HG03442 (cell line): ENCODE data around the gene ACAA1.
"Not testable (repeated sequence)": the region's sequence is repeated elsewhere in the genome, so short reads cannot be mapped to it uniquely, and the experiment has no call there.

Experiments used
- ATAC-seq: cut with Tn5 transposase; IDR thresholded peaks from one replicate; pipeline ENCODE4 v1.9.1; 2021; ENCODE audit warnings: mild to moderate bottlenecking, moderate library complexity; ENCODE audit not compliant: unreplicated experiment

The ACAA1 gene

GRCh38 chr3:38136393-38136776, 542 bp downstream of the ACAA1 start:
- ATAC-seq: no peak

- not testable (repeated sequence) for ATAC-seq
These were observed 1.2 kb downstream of the ACAA1 start for GRCh38 chr3:38135621-38136277.

DNA sequence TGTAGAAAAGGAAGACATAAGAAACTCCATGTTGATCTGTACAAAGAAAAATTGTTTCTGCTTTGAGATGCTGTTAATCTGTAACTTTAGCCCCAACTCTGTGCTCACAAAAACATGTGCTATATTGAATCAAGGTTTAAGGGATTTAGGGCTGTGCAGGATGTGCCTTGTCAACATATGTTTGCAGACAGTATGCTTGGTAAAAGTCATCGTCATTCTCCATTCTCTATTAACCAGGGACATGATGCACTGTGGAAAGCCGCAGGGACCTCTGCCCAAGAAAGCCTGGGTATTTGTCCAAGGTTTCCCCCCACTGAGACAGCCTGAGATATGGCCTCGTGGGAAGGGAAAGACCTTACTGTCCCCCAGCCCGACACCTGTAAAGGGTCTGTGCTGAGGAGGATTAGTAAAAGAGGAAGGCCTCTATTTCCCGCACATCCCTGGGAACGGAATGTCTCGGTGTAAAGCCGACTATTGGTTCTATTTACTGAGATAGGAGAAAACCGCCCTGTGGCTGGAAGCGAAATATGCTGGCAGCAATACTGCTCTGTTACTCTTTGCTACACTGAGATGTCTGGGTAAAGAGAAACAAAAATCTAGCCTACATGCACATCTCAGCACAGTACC, 2.3 kb downstream of the ACAA1 start:
- not testable (repeated sequence) for ATAC-seq

GRCh38 chr3:38133557-38134405, 3.1 kb downstream of the ACAA1 start:
- ATAC-seq: no peak

DNA sequence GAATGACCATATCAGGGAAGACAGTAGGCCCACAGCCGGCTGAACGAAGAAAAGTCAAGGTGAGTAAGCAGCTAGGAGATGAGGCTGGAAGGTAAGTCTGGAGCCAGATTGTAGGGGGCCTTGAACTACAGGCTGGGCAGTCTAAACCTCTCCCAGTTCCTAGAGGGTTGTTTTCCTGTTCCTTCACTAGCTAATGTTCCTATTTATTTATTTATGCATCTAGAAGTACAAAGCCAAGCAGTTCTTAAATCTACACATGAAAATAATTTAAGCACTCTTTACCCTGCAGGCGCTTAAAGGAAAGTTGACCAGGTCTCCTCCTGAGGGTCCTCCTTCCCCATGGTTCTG, 3.7 kb downstream of the ACAA1 start:
- no peak for ATAC-seq

DNA sequence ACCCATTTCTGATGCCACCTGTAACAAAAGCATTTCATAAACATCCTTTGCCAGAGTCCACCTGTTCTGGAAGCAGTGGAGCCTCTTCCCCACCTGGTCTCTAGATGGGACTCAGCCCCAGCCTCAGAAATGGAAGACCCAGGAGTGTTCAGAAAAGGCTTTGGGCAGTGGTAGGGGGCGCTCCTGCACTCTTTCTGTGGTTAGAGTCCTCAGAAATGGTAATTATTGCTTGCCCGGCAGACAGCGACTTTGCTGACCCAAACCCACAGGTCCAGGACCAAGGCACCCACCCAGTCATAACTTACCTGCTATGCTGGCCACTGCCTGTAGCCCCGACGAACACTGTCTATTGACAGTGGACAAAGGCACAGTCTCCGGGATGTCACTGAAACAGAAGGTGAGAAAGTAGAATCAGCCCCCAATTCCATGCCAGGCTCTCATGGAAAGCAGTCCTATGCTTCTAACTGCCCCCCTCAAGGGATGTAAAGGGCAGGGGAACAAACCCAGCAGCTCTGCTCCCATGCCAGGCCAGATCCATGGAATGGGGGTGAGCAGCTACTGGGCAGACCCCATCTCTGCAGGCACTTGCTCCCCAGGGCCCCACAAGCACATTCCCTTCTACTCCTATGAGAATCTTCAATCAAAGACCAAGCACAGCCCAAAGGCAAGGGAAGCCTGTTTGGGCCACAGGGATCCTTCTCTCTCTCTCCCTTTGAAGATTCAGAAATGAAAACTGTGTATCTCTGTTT, 5.1 kb downstream of the ACAA1 start:
- ATAC-seq: no peak

- ATAC-seq: no peak
These were observed 6.3 kb downstream of the ACAA1 start for GRCh38 chr3:38130631-38131065.

DNA sequence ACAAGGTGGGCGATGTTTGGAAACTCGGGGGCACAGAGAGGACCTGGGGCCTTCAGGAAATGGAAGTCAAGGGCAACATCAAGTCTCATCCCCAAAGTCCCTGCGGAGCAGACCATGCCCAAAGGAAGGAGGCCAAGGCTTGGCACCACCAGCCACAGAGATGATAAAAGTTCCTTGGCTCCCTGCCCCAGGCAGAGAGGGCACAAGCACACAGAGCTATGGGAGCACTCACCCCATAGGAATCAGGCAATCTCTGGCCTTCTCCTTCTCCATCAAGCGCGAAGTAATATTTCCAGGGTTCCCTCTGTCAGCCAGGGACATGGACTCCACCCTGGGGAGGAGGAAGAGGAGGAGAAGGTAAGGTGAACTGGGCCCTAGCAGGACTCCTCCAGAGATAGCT, 7.9 kb downstream of the ACAA1 start:
- no peak for ATAC-seq

DNA sequence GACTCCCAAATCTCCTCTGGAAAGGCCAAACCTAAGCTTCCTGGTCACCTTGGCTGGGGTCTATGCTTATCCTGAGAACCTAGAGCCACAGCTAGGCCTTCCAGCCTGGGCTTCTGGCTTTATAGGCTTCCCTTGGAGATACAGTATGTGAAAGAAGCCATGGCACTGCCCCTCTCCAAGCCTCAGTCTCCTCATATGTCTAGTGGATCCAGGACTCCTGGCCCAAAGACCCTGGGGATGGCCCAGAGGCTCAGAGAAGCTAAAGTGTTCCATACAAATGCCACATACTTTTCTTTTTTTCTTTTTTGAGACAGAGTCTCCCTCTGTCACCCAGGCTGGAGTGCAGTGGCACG, 8.6 kb downstream of the ACAA1 start:
- ATAC-seq: no peak

- ATAC-seq: no peak
These were observed 9.2 kb downstream of the ACAA1 start for GRCh38 chr3:38127611-38128302.

- no peak for ATAC-seq
These were observed 10.6 kb downstream of the ACAA1 start for GRCh38 chr3:38126121-38126892.

DNA sequence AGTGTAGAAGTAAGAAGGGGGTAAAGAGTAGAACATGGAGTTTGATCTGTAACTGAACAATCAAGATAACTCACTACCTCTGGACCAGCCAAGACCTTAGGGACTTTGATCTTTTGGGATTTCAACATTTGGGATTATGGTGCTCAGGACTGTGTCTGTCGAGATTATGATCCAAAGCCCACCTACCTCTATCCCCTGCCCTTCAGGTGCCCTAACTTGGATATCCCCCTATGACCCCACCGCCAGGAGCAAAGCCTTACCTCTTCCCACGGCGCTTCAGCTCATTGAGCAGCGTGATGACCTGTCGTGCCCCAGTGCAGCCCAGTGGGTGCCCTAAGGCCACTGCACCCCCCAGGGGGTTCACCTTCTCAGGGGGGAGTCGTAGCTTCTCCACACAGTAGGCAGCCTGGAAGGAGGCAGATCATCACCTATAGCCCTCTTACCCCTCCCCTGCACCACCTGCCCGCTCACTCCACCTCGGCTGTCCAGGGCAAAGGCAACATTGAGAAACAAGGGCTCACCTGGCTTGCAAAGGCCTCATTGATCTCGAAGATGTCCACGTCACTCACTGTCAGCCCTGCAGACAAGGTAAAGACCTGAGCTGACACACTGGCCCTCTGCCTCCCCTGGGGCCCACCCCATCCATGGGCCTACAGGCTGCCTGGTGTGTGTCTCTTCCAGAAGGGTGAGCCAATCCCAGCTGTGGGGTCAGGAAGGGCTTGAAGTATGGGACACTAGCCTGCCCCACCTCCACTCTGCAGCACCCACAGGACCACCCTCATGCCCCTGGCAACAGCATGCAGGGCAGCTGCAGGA, 11.4 kb downstream of the ACAA1 start:
- no peak for ATAC-seq

- no peak for ATAC-seq
These were observed 12.4 kb downstream of the ACAA1 start for GRCh38 chr3:38124324-38125122.

GRCh38 chr3:38122712-38123290, 14.1 kb downstream of the ACAA1 start:
- ATAC-seq: no peak

GRCh38 chr3:38121832-38122461, 15.0 kb downstream of the ACAA1 start:
- ATAC-seq: no peak

GRCh38 chr3:38121451-38121831, 15.5 kb downstream of the ACAA1 start:
- no peak for ATAC-seq

GRCh38 chr3:38120693-38121450, 16.1 kb downstream of the ACAA1 start:
- no peak for ATAC-seq
